Mononuclear cell (primary cell): ENCODE results near the gene ACAN. TPM values are rescaled to one million over a fixed set of nuclear protein-coding genes. Genes with fewer than 3 reads are reported as not detected.

Source experiments
- H3K27me3 ChIP-seq: 2 replicates; pipeline ENCODE4 v1.6.0; 2011; ENCODE audit warnings: low read length, control low read depth; ENCODE audit not compliant: insufficient read depth
- H3K4me1 ChIP-seq: 2 replicates; pipeline ENCODE4 v1.5.1; 2011; ENCODE audit warnings: mild to moderate bottlenecking, low read length, control low read depth; ENCODE audit not compliant: insufficient read depth
- H3K4me3 ChIP-seq: 2 replicates; pipeline ENCODE4 v1.5.1; 2011; ENCODE audit warnings: mild to moderate bottlenecking, low read length, moderate library complexity
- H3K9me3 ChIP-seq: 2 replicates; pipeline ENCODE4 v1.5.1; 2011; ENCODE audit warnings: low read depth, mild to moderate bottlenecking, control low read depth, low read length
- total RNA-seq: library from RNA; depleted of rRNA; stranded (reverse); fragments of >200 nt; gene quantifications from one replicate; pipeline ENCODE4 v1.2.3, GENCODE V29; 2012

Gene ACAN
- total RNA-seq, 1 donor: under 0.01 TPM

DNA sequence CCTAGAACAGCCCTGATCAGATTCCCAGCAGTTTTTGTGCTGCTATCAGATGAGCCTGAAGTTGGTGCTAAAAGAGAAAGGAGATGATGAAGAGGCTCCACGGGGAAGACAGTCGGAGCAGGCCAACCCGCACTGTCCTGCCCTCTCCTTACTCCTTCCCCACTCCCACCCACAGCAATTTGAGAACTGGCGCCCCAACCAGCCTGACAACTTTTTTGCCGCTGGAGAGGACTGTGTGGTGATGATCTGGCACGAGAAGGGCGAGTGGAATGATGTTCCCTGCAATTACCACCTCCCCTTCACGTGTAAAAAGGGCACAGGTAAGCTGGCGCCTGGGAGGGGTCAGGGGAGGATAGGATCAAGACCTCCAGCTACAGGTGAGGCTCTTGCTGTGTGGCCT is 69.5 kb downstream of the ACAN start:
- H3K4me3 ChIP-seq: no peak overlapping the region
- no peaks in the 10 kb centered on the region for H3K27me3 ChIP-seq
- H3K9me3 ChIP-seq: no peaks in the 10 kb centered on the region
- H3K4me1 ChIP-seq: no peaks in the 10 kb centered on the region

DNA sequence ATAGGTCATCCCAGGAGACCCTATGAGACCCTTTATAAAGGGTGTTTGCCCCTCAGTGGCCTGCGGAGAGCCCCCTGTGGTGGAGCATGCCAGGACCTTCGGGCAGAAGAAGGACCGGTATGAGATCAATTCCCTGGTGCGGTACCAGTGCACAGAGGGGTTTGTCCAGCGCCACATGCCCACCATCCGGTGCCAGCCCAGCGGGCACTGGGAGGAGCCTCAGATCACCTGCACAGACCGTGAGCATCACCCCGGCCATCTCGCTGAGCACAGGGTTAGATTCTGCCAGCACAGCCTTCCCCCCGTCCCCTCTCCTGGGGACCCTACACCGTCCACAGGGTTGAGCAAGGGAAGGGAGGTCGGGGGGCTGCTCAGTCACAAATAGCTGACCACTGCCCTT is 70.5 kb downstream of the ACAN start:
- Histone ChIP-seq H3K4me1 (no peaks in the 10 kb centered on the region), H3K9me3 (no peaks in the 10 kb centered on the region), H3K4me3 (no peak overlapping the region), H3K27me3 (no peaks in the 10 kb centered on the region)

DNA sequence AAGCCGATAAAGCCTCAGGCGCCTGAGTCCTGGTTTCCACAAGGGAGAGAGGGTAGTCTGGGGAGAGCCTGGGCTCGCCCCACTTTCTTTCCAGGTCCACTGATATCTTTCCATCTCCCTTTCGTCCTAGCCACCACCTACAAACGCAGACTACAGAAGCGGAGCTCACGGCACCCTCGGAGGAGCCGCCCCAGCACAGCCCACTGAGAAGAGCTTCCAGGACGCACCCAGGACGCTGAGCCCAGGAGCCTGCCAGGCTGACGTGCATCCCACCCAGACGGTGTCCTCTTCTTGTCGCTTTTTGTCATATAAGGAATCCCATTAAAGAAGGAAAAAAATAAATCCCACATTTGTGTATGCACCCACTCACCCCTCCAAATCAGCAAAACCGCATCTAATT is 71.0 kb downstream of the ACAN start:
- Histone ChIP-seq H3K4me3 (no peak overlapping the region), H3K27me3 (no peaks in the 10 kb centered on the region), H3K9me3 (no peaks in the 10 kb centered on the region), H3K4me1 (no peaks in the 10 kb centered on the region)

DNA sequence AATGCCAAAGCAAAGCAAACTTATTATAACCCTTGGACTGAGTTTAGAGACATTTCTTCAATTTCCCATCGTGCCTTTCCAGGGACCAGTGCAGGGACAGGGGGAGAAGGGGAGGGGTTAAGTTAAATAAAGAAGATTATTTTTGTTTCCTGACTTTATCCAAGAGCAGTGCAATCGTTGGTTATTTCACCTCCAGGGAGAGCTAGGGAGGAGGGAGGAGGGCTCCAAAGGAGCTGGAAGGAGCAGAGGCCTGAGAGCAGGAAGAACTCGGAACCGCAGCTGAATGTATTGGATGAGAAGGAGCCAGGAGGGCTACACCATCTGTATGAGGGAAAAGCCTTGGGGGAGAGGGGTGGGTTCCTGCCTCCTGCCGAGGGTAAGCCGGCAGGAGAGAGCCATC is 71.4 kb downstream of the ACAN start:
- no peak overlapping the region for H3K4me3 ChIP-seq
- no peaks in the 10 kb centered on the region for H3K9me3 ChIP-seq
- H3K4me1 ChIP-seq: no peaks in the 10 kb centered on the region
- H3K27me3 ChIP-seq: no peaks in the 10 kb centered on the region

DNA sequence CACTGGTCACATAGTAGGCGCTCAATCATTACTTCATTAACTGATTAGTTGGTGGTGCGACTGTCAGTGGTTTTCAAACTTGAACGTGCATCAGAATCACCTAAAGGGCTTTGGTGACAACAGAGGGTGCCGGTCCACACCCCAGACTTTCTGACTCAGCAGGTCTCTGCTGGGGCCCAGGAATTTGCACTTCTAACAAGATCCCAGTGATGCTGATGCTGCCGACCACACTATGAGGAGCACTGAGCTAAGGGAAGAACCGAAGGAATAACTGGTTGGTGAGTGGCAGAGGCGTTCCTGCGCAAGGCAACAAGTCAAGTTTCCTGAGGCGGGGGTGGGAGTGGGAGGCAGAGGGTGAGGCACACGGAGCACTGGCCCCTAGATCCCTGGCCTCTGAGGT is 73.3 kb downstream of the ACAN start:
- H3K27me3 ChIP-seq: no peaks in the 10 kb centered on the region
- H3K4me1 ChIP-seq: no peaks in the 10 kb centered on the region
- no peak overlapping the region for H3K4me3 ChIP-seq
- no peaks in the 10 kb centered on the region for H3K9me3 ChIP-seq

DNA sequence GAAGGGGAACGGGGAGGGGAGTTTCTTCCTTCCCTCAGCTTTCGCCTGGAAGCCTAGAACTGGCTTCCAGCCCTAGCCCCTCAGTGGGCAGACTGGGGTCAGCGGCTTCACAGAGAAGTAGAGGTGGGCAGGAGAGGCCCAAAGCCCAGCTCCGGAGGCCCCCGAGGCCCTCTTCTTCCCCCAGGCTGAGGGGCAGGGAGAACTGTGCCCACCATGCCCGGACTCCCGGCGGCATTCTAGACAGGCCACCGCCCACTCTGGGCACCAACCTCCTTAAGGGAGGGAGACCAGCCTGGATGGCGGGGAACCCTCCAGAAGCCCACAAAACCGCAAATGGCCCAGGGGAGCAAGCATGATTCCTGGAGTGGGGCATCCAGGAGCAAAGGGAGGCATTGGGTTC is 74.2 kb downstream of the ACAN start:
- H3K4me3 ChIP-seq: no peak overlapping the region
- H3K4me1 ChIP-seq: no peaks in the 10 kb centered on the region
- no peaks in the 10 kb centered on the region for H3K9me3 ChIP-seq
- H3K27me3 ChIP-seq: no peaks in the 10 kb centered on the region

DNA sequence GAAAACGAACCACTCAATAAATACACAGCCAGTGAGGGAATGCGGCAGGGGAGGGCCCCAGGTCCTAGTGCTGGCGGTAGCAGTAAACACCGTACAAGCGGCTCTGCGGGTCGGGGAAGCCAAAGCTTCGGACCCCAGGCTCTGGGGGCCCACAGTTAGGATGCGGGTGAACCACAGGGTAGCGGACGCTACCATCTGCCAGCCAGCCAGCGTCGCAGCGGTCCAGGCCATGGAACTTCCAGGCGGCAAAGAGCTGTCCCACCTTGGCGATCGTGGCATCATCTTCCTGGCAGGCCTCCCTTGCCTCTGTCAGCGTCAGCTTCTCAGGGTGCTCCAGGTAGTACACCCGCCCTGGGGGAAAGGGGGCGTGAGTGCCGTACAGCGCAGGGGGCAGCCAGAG is 74.7 kb downstream of the ACAN start:
- Histone ChIP-seq H3K4me1 (no peaks in the 10 kb centered on the region), H3K27me3 (no peaks in the 10 kb centered on the region), H3K9me3 (no peaks in the 10 kb centered on the region), H3K4me3 (no peak overlapping the region)

DNA sequence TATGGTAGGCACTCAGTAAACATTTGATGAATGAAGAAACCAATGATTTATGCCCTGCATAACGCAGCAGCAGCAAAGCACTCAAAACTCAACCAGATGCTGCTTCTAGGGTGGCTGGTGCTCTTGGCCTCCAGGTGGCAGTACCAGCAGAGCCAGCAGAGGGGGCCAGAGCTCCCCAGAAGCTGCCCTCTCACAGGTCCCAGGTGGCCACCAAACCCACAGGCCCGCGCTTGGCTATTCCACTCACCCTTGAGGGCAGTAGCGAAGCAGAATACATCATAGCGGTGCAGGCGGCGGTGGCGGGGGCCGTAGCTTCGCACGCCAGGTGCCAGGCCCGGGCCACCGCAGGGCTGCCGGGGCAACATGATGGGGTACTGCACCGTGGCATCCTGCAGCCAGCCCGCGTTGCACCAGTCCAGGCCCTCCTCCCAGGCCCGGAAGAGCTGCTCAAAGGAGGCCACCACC is 75.5 kb downstream of the ACAN start:
- no peaks in the 10 kb centered on the region for H3K27me3 ChIP-seq
- H3K4me1 ChIP-seq: no peaks in the 10 kb centered on the region
- no peaks in the 10 kb centered on the region for H3K9me3 ChIP-seq
- H3K4me3 ChIP-seq: no peak overlapping the region

DNA sequence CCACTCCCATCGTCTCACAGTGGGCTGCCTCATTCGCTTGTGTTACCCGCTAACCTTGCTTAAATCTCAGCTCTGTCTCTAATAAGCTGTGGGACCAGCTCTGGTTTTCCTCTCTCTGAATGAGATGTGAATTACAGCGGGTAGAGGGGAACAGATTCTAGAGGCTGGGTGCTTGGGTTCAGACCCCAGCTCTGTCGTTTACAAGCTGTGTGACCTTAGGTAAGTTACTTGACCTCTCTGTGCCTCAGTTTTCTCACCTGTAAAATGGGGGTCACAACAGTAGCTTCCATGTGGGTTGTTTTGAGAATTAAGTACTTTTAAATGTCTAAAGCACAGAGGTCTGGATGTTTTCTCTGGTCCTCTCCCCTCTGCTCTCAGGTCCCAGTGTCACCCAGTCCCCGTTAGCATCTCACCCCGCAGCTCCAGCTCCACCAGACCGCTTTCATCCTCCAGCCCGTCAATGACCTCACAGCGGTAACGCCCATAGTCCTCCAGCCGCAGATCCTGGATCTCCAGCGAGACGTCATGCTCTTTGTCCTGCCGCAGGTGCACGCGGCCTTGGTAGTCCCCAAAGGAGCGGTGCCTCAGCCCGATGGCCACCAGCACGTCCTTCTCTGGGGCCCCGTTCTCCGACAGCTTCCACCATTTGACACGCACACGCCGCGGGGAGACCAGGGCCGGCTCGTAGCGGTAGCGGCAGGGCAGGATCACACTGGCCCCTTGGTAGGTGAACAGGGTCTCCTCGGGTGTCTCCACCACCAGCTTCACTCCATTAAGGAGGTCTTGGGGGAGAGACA is 77.9 kb downstream of the ACAN start:
- H3K4me1 ChIP-seq: no peaks in the 10 kb centered on the region
- H3K9me3 ChIP-seq: no peaks in the 10 kb centered on the region
- H3K27me3 ChIP-seq: no peaks in the 10 kb centered on the region
- no peak overlapping the region for H3K4me3 ChIP-seq

DNA sequence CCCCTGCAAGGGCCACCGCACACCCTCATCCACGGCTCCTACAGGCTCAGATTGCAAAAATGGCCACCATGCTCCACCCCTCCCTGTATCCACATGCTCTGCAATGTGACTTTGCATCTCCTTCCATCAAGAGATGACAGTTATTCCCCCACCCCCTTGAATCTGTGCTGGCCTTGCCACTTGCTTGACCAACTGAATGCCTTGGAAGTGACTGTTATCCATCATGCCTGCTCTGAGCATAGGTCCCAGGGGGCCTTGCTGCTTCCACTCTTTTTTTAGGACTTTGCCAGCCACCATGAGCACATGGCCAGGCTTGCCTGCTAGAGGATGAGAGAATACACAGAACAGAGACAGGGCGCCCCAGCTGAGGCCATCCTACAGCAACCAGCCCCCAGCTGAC is 78.5 kb downstream of the ACAN start:
- Histone ChIP-seq H3K4me3 (no peak overlapping the region), H3K9me3 (no peaks in the 10 kb centered on the region), H3K4me1 (no peaks in the 10 kb centered on the region), H3K27me3 (no peaks in the 10 kb centered on the region)

DNA sequence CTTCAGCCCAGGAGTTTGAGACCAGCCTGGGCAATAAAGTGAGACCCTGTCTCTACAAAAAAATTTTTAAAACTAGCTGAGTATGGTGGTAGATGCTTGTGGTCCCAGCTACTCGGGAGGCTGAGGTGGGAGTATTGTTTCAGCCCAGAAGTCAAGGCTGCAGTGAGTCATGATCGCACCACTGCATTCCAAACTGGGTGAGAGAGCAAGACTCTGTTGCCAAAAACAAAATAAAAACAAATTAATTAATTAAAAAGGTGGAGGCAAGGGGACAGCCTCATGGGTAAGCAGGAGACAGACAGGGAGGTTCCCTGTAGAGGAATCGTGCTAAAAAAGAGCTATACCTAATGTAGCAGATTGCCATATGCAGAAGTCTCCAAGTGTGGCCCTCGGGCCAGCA is 79.5 kb downstream of the ACAN start:
- H3K4me3 ChIP-seq: no peak overlapping the region
- no peaks in the 10 kb centered on the region for H3K9me3 ChIP-seq
- no peaks in the 10 kb centered on the region for H3K4me1 ChIP-seq
- H3K27me3 ChIP-seq: no peaks in the 10 kb centered on the region

DNA sequence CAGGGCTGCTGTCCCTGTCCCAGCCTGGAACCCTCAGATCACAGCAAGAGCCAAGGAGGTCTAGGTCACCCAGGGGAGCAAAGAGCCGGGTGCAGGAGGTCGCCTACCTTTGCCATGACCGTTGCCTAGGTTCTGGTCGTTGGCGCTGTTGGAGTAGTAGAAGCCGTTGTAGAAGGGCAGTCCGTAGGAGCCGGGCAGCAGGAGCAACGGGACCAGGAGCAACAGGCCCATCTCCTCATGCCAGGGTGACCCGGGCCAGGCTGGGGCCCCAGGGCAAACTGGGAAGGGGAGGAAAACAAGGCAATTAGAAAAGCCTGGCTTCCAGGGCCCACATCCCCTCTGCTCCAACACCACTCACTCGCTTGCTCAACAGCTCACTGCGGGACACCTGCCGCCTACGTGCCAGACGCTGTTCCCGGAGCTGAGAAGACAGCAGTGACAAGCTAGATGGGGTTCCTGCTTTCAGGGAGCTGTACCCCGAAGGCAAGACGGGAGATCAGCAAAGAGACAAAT is 83.9 kb downstream of the ACAN start:
- H3K9me3 ChIP-seq: no peaks in the 10 kb centered on the region
- no peak overlapping the region for H3K4me3 ChIP-seq
- no peaks in the 10 kb centered on the region for H3K27me3 ChIP-seq
- no peaks in the 10 kb centered on the region for H3K4me1 ChIP-seq

DNA sequence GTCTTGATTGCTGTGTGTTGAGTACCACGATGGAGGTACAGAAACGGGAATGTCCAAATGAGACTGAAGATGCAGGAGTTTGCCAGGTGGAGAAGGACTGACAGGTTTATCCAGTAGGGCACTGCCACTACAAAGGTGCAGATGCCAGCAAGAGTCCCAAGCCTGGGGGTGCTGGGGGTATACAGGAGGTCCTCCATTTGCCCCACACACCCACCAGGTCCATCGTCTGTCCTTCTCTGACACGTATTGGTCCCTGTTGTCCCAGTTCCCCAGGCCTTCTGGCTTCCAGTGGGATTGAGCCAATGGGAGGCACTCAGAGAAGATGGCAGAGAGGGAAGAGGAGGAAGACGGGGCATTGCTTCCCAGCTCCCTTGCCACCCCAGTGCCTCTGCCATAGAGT is 85.5 kb downstream of the ACAN start:
- Histone ChIP-seq H3K27me3 (no peaks in the 10 kb centered on the region), H3K9me3 (no peaks in the 10 kb centered on the region), H3K4me1 (no peaks in the 10 kb centered on the region), H3K4me3 (no peak overlapping the region)

DNA sequence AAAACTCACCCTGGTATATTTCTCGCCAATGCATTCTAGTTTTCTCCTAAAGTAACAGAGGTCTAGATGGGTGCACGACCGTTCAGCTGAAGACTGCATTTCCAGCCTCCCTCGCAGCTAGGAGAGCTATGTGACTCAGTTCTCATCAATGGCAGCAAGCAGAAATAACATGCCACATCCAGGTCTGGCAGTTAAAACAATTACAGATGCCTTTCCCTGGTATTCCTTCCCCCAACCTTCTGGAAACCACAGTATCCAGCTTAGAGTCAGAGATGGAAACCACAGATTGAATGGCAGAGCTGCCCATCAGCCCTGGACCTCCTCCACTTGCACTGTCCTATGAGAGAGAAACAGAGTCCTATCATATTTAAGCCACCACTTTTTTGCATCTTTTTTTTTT is 87.3 kb downstream of the ACAN start:
- H3K4me3 ChIP-seq: no peak overlapping the region

DNA sequence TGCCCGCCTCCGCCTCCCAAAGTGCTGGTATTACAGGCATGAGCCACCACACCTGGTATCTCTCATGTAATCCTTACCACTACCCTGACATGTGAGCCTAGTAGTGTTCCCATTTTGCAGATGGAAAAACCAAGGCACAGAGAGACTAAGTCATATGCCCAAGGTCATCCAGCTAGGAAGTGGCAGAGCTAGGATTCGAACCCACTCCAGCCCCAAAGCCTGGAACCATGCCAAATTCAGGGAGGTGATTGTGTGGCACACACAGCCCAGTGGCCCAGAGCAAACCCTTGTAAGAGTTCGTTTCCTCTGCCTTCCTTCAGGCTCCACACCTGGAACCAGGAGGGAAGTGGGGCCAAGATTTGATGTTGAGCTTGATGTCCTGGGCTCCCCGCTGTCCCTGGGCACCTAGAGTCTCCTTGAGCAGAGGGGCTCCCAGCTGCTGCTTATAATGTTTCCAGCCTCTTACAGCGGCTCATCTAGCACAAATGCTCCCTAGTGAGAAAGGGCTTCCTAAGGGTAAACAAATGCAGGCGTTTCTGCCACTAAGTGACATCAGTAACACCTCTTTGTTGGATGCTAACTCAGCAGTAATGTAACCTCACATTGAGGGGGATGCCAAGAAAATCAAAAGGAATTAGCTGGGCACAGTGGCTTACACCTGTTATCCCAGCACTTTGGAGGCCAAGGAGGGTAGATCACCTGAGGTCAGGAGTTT is 88.5 kb downstream of the ACAN start:
- peaks cover 5% of the 10 kb centered on the region for H3K27me3 ChIP-seq
- no peaks in the 10 kb centered on the region for H3K9me3 ChIP-seq
- peaks cover 19% of the 10 kb centered on the region for H3K4me1 ChIP-seq
- no peak overlapping the region for H3K4me3 ChIP-seq

More for the DNA sequence above, 87.3 kb downstream of the ACAN start:
- Histone ChIP-seq H3K27me3 (peaks cover 1% of the 10 kb centered on the region), H3K4me1 (peaks cover 11% of the 10 kb centered on the region), H3K9me3 (no peaks in the 10 kb centered on the region)
